Liver (tissue), 9 donors: Measurements from ENCODE around the gene SHISA4. TPM values are rescaled to one million over a fixed set of nuclear protein-coding genes. Genes with fewer than 3 reads are reported as not detected.

Experiments used
- DNase-seq: peaks from one replicate; pipeline ENCODE4 v3.0.0-alpha.2; 2017; ENCODE audit warnings: low spot score
- H3K27ac ChIP-seq, 2 donors: one replicate each; pipeline ENCODE4 v1.7.0; 2013; ENCODE audit warnings: inconsistent platforms in 2 of 2, low read length in 2 of 2, control low read depth in 1 of 2, low read depth in 1 of 2, mild to moderate bottlenecking in 1 of 2
- H3K27me3 ChIP-seq, 4 donors: one replicate each; pipeline versions ENCODE4 v1.6.1 to v1.7.0; 2013; ENCODE audit warnings: low read length in 3 of 4, inconsistent platforms in 1 of 4, mild to moderate bottlenecking in 1 of 4, moderate library complexity in 1 of 4; ENCODE audit not compliant: control insufficient read depth in 4 of 4, insufficient read depth in 4 of 4
- H3K36me3 ChIP-seq, 4 donors: one replicate each; pipeline versions ENCODE4 v1.6.1 to v1.7.0; 2013; ENCODE audit warnings: low read length in 3 of 4, mild to moderate bottlenecking in 3 of 4, low read depth in 1 of 4, moderate library complexity in 1 of 4; ENCODE audit not compliant: control insufficient read depth in 4 of 4, insufficient read depth in 3 of 4
- H3K4me1 ChIP-seq, 4 donors: one replicate each; pipeline versions ENCODE4 v1.6.1 to v1.7.0; 2013; ENCODE audit warnings: low read length in 3 of 4, mild to moderate bottlenecking in 3 of 4, moderate library complexity in 1 of 4; ENCODE audit not compliant: control insufficient read depth in 4 of 4, insufficient read depth in 4 of 4
- H3K4me3 ChIP-seq, 3 donors: one replicate each; pipeline versions ENCODE4 v1.6.1 to v1.7.0; 2013; ENCODE audit warnings: low read length in 3 of 3, control low read depth in 1 of 3, low read depth in 1 of 3, mild to moderate bottlenecking in 1 of 3
- H3K9ac ChIP-seq, 2 donors: one replicate each; pipeline ENCODE4 v1.7.0; 2013; ENCODE audit warnings: low read length in 2 of 2, mild to moderate bottlenecking in 2 of 2, moderate library complexity in 2 of 2, control low read depth in 1 of 2, low read depth in 1 of 2
- H3K9me3 ChIP-seq, 4 donors: one replicate each; pipeline versions ENCODE4 v1.6.1 to v1.7.0; 2013; ENCODE audit warnings: low read length in 3 of 4; ENCODE audit not compliant: control insufficient read depth in 4 of 4
- EGR1 ChIP-seq, 2 donors: IDR thresholded peaks; 2 replicates each; pipeline ENCODE4 v1.6.1; 2016 to 2018; ENCODE audit warnings: antibody characterized with exemption in 2 of 2, low read depth in 2 of 2
- FOXA1 ChIP-seq: IDR thresholded peaks from 2 replicates; pipeline ENCODE4 v1.6.1; 2016; ENCODE audit warnings: antibody characterized with exemption
- FOXA2 ChIP-seq: IDR thresholded peaks from 2 replicates; pipeline ENCODE4 v1.6.1; 2016; ENCODE audit warnings: antibody characterized with exemption
- HNF4A ChIP-seq, 2 donors: conservative IDR thresholded peaks; 2 replicates each; pipeline ENCODE4 v1.6.1; 2016; ENCODE audit warnings: antibody characterized with exemption in 2 of 2, mild to moderate bottlenecking in 2 of 2
- HNF4G ChIP-seq: IDR thresholded peaks from 2 replicates; pipeline ENCODE4 v1.6.1; 2016; ENCODE audit warnings: antibody characterized with exemption
- JUND ChIP-seq, 2 donors: IDR thresholded peaks; 2 replicates each; pipeline ENCODE4 v1.6.1; 2016; ENCODE audit warnings: antibody characterized with exemption in 2 of 2
- NR2F2 ChIP-seq: IDR thresholded peaks from 2 replicates; pipeline ENCODE4 v1.6.1; 2016; ENCODE audit warnings: antibody characterized with exemption
- RAD21 ChIP-seq, 2 donors: IDR thresholded peaks; 2 replicates each; pipeline ENCODE4 v1.6.1; 2016; ENCODE audit warnings: antibody characterized with exemption in 2 of 2, mild to moderate bottlenecking in 2 of 2
- RXRA ChIP-seq, 2 donors: IDR thresholded peaks; 2 replicates each; pipeline ENCODE4 v1.6.1; 2017 to 2018; ENCODE audit warnings: antibody characterized with exemption in 2 of 2, mild to moderate bottlenecking in 1 of 2
- SP1 ChIP-seq: IDR thresholded peaks from 2 replicates; pipeline ENCODE4 v1.6.1; 2018; ENCODE audit warnings: antibody characterized with exemption, mild to moderate bottlenecking
- TAF1 ChIP-seq: conservative IDR thresholded peaks from 2 replicates; pipeline ENCODE4 v1.6.1; 2016; ENCODE audit warnings: antibody characterized with exemption, mild to moderate bottlenecking
- YY1 ChIP-seq: IDR thresholded peaks from 2 replicates; pipeline ENCODE4 v1.6.1; 2016; ENCODE audit warnings: antibody characterized with exemption, mild to moderate bottlenecking
- WGBS: extraction: QIAGEN DNeasy Blood & Tissue Kit; methylation state at CpG from one replicate; pipeline ENCODE4 v1.1.7; 2013; 5-methylcytosine and 5-hydroxymethylcytosine counted together
- polyA plus RNA-seq, 2 donors: library from polyadenylated mRNA; stranded (reverse) in 1 of 2; unstranded in 1 of 2; fragments of 200-250 nt in 1 of 2; fragments of >200 nt in 1 of 2; fragmentation: Nextera tagmentation in 1 of 2; extraction: Ambion mirVana in 1 of 2; gene quantifications; one replicate each; pipeline versions ENCODE4 v1.2.1 to v1.2.3, GENCODE V29; 2013 to 2015
- total RNA-seq, 2 donors: library from RNA; depleted of rRNA; stranded (reverse); fragments of >200 nt; gene quantifications; one replicate each; pipeline ENCODE4 v1.2.3, GENCODE V29; 2014
- TF ChIP-seq, protein P1 (sequence below): IDR thresholded peaks from 2 replicates; pipeline ENCODE4 v1.6.1; 2016; ENCODE audit warnings: antibody characterized with exemption, mild to moderate bottlenecking
- TF ChIP-seq, protein P2 (sequence below): fragments of 150-350 bp; IDR thresholded peaks from 2 replicates; pipeline ENCODE4 v1.5.1; 2017; ENCODE audit warnings: improper control_type of control experiment, low read depth, low read length; ENCODE audit not compliant: missing input control
- TF ChIP-seq, protein P3 (sequence below): IDR thresholded peaks from 2 replicates; pipeline ENCODE4 v1.6.1; 2016; ENCODE audit warnings: antibody characterized with exemption
- TF ChIP-seq, protein P4 (sequence below): IDR thresholded peaks from 2 replicates; pipeline ENCODE4 v1.6.1; 2016; ENCODE audit warnings: antibody characterized with exemption
- donor health status: healthy.
- donor health status: healthy.
- donor health status: healthy.
- donor health status: healthy.
- donor health status: healthy.

Gene SHISA4
- total and polyA plus RNA-seq, 4 donors, result 0.47 to 4.1 (median 2.1) TPM

DNA sequence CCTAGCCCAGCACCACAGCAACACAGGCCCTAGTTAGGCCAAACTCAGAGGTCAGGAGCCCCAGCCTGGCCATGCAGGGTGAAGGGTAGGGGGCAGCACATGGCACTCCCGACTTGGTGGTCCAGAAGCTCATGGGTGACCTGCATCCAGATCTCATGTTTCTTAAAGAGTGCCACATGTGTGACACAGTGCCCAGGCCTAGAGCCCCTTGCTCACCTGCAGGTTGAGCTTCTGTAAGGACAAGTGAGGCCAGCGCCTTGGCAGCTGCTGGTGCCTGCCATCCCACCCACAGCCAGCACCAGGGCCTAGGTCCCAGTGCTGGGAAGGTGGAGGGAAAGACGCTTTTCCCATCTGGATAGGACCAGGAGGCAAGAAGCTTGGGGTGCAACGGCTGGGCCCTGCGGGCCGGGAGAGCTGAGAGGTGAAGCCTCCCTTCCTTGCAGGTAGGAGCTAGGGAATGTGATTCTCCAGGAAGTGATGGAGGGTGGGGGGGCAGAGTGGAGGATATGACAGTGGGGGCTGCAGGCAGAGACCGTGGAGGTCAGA, 6.5 kb downstream of the SHISA4 start:
- H3K27me3 ChIP-seq, result no peaks in the 10 kb centered on the region
- DNase-seq, result no peak
- no peaks in the 10 kb centered on the region for H3K9me3 ChIP-seq
- TF ChIP-seq RAD21 (IDR thresholded peaks at IDR 0.05) (no peak), YY1 (no peak), RXRA (IDR thresholded peaks at IDR 0.05) (no peak), FOXA1 (no peak), SP1 (no peak), HNF4G (no peak), TAF1 (no peak), EGR1 (IDR thresholded peaks at IDR 0.05; ENCODE audit: low read depth in 2 of 2) (no peak), JUND (IDR thresholded peaks at IDR 0.05) (no peak), NR2F2 (no peak), HNF4A (conservative IDR thresholded peaks at IDR 0.05) (no peak), FOXA2 (no peak)
- TF ChIP-seq, protein P1, sequence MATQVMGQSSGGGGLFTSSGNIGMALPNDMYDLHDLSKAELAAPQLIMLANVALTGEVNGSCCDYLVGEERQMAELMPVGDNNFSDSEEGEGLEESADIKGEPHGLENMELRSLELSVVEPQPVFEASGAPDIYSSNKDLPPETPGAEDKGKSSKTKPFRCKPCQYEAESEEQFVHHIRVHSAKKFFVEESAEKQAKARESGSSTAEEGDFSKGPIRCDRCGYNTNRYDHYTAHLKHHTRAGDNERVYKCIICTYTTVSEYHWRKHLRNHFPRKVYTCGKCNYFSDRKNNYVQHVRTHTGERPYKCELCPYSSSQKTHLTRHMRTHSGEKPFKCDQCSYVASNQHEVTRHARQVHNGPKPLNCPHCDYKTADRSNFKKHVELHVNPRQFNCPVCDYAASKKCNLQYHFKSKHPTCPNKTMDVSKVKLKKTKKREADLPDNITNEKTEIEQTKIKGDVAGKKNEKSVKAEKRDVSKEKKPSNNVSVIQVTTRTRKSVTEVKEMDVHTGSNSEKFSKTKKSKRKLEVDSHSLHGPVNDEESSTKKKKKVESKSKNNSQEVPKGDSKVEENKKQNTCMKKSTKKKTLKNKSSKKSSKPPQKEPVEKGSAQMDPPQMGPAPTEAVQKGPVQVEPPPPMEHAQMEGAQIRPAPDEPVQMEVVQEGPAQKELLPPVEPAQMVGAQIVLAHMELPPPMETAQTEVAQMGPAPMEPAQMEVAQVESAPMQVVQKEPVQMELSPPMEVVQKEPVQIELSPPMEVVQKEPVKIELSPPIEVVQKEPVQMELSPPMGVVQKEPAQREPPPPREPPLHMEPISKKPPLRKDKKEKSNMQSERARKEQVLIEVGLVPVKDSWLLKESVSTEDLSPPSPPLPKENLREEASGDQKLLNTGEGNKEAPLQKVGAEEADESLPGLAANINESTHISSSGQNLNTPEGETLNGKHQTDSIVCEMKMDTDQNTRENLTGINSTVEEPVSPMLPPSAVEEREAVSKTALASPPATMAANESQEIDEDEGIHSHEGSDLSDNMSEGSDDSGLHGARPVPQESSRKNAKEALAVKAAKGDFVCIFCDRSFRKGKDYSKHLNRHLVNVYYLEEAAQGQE, result no peak
- TF ChIP-seq, protein P2, sequence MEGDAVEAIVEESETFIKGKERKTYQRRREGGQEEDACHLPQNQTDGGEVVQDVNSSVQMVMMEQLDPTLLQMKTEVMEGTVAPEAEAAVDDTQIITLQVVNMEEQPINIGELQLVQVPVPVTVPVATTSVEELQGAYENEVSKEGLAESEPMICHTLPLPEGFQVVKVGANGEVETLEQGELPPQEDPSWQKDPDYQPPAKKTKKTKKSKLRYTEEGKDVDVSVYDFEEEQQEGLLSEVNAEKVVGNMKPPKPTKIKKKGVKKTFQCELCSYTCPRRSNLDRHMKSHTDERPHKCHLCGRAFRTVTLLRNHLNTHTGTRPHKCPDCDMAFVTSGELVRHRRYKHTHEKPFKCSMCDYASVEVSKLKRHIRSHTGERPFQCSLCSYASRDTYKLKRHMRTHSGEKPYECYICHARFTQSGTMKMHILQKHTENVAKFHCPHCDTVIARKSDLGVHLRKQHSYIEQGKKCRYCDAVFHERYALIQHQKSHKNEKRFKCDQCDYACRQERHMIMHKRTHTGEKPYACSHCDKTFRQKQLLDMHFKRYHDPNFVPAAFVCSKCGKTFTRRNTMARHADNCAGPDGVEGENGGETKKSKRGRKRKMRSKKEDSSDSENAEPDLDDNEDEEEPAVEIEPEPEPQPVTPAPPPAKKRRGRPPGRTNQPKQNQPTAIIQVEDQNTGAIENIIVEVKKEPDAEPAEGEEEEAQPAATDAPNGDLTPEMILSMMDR, result no peak
- TF ChIP-seq, protein P3, sequence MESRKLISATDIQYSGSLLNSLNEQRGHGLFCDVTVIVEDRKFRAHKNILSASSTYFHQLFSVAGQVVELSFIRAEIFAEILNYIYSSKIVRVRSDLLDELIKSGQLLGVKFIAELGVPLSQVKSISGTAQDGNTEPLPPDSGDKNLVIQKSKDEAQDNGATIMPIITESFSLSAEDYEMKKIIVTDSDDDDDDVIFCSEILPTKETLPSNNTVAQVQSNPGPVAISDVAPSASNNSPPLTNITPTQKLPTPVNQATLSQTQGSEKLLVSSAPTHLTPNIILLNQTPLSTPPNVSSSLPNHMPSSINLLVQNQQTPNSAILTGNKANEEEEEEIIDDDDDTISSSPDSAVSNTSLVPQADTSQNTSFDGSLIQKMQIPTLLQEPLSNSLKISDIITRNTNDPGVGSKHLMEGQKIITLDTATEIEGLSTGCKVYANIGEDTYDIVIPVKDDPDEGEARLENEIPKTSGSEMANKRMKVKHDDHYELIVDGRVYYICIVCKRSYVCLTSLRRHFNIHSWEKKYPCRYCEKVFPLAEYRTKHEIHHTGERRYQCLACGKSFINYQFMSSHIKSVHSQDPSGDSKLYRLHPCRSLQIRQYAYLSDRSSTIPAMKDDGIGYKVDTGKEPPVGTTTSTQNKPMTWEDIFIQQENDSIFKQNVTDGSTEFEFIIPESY, result no peak
- TF ChIP-seq, protein P4, sequence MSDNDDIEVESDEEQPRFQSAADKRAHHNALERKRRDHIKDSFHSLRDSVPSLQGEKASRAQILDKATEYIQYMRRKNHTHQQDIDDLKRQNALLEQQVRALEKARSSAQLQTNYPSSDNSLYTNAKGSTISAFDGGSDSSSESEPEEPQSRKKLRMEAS, result no peak
- peaks cover 0 to 7% (median 3%) of the 10 kb centered on the region in 4 donors for H3K4me1 ChIP-seq
- H3K36me3 ChIP-seq, result no peaks in the 10 kb centered on the region
- H3K27ac ChIP-seq, result no peak overlapping the region
- H3K4me3 ChIP-seq, result no peak overlapping the region
- 83% methylated on average over 7 of the region's 7 CpGs for WGBS
- no peak overlapping the region for H3K9ac ChIP-seq
